Measurements from ENCODE around the gene TTC5. TPM values are rescaled to one million over a fixed set of nuclear protein-coding genes. Genes with fewer than 3 reads are reported as not detected.

The TTC5 gene
- polyA plus RNA-seq, 3 donors, result 6.2 to 18.4 (median 17.3) TPM

DNA sequence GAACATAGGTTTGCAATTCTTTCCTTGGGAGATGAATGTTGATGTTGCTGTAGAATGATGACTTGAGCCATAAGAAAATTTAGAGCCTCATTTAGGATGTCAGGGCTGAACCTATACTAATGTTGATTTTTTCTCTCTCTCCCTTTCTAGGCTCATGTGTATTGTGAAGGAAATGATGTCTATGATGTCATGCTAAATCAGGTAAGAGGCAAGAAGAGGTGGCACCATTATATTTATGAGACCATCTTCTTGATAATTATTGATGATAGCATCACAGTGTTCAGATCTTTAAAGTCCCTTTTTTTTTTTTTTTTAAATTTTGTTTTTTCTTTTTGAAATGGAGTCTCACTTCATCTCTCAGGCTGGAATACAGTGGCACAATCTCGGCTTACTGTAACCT lies 41.0 kb upstream of the TTC5 start:
- no peak overlapping the region for H3K4me3 Mint-ChIP-seq

GRCh38 chr14:20345366-20345765 lies 39.6 kb upstream of the TTC5 start:
- TF ChIP-seq CTCF (IDR thresholded peaks at IDR 0.05), result no peak
- Histone ChIP-seq H3K9me3 (replicated peaks in 1 of 2; ENCODE audit: control insufficient read depth in 1 of 2, insufficient read depth in 1 of 2, low read length in 2 of 2) (no peaks in the 10 kb centered on the region), H3K9ac (ENCODE audit: insufficient read depth, low read length, poor library complexity, severe bottlenecking) (no peak overlapping the region), H3K4me3 (replicated peaks in 1 of 3; ENCODE audit: low read depth in 2 of 3, low read length in 3 of 3) (no peak overlapping the region), H4K20me1 (ENCODE audit: insufficient read depth, low read length) (no peaks in the 10 kb centered on the region), H3K27ac (ENCODE audit: low read depth in 1 of 2, low read length in 2 of 2) (no peak overlapping the region), H3K27me3 (ENCODE audit: control insufficient read depth in 2 of 2, insufficient read depth in 2 of 2, low read length in 2 of 2) (no peaks in the 10 kb centered on the region), H3K36me3 (replicated peaks in 1 of 2; ENCODE audit: control insufficient read depth in 1 of 2, insufficient read depth in 2 of 2, low read length in 2 of 2) (peaks cover 6 to 32% of the 10 kb centered on the region in 2 donors), H3K4me2 (replicated peaks; ENCODE audit: extremely low read depth, low read length, poor library complexity, severe bottlenecking) (no peak overlapping the region), H3K4me1 (ENCODE audit: control insufficient read depth in 1 of 2, insufficient read depth in 2 of 2, low read length in 2 of 2) (peaks cover 11 to 14% of the 10 kb centered on the region in 2 donors), H3K79me2 (ENCODE audit: insufficient read depth, low read length) (peaks cover 12% of the 10 kb centered on the region), H2AFZ (ENCODE audit: insufficient read depth, low read depth, low read length, poor library complexity, severe bottlenecking) (no peak overlapping the region)
- Mint-ChIP-seq H3K4me1 (peaks cover 9% of the 10 kb centered on the region), H3K4me3 (no peak overlapping the region), H3K36me3 (peaks cover 16 to 36% of the 10 kb centered on the region in 2 donors), H3K27me3 (ENCODE audit: low read depth in 3 of 3) (peaks cover 0 to 3% (median 0%) of the 10 kb centered on the region in 3 donors), H3K27ac (peak overlapping the region in 2 of 7 donors; percentile 0 to 26), H3K9me3 (no peaks in the 10 kb centered on the region)
- DNase-seq, result no peak
- WGBS (ENCODE audit: insufficient coverage), result 100% methylated on average over 1 of the region's 1 CpG
- intact Hi-C loops (cut with micrococcal nuclease), result loop anchor here (10.0 kb wide), 1 partner anchor 109 kb away; the partner anchor contains the start of genes APEX1 (in 2 of the 2) and OSGEP (in 2 of the 2)

More for the DNA sequence above, 41.0 kb upstream of the TTC5 start:
- Mint-ChIP-seq H3K9me3 (no peaks in the 10 kb centered on the region), H3K27me3 (ENCODE audit: low read depth in 3 of 3) (peaks cover 0 to 3% (median 0%) of the 10 kb centered on the region in 3 donors), H3K36me3 (peaks cover 21 to 44% of the 10 kb centered on the region in 2 donors), H3K4me1 (peaks cover 9% of the 10 kb centered on the region), H3K27ac (peak overlapping the region in 1 of 7 donors; percentile 61)
- no peak for DNase-seq
- Histone ChIP-seq H2AFZ (ENCODE audit: insufficient read depth, low read depth, low read length, poor library complexity, severe bottlenecking) (no peak overlapping the region), H3K4me2 (replicated peaks; ENCODE audit: extremely low read depth, low read length, poor library complexity, severe bottlenecking) (no peak overlapping the region), H3K79me2 (ENCODE audit: insufficient read depth, low read length) (peaks cover 12% of the 10 kb centered on the region), H3K4me3 (replicated peaks in 1 of 3; ENCODE audit: low read depth in 2 of 3, low read length in 3 of 3) (no peak overlapping the region), H3K27ac (ENCODE audit: low read depth in 1 of 2, low read length in 2 of 2) (no peak overlapping the region), H4K20me1 (ENCODE audit: insufficient read depth, low read length) (no peaks in the 10 kb centered on the region), H3K36me3 (replicated peaks in 1 of 2; ENCODE audit: control insufficient read depth in 1 of 2, insufficient read depth in 2 of 2, low read length in 2 of 2) (peaks cover 10 to 42% of the 10 kb centered on the region in 2 donors), H3K4me1 (ENCODE audit: control insufficient read depth in 1 of 2, insufficient read depth in 2 of 2, low read length in 2 of 2) (peaks cover 11 to 14% of the 10 kb centered on the region in 2 donors), H3K9ac (ENCODE audit: insufficient read depth, low read length, poor library complexity, severe bottlenecking) (no peak overlapping the region), H3K27me3 (ENCODE audit: control insufficient read depth in 2 of 2, insufficient read depth in 2 of 2, low read length in 2 of 2) (no peaks in the 10 kb centered on the region), H3K9me3 (replicated peaks in 1 of 2; ENCODE audit: control insufficient read depth in 1 of 2, insufficient read depth in 1 of 2, low read length in 2 of 2) (no peaks in the 10 kb centered on the region)
- no peak for TF ChIP-seq CTCF (IDR thresholded peaks at IDR 0.05)
- WGBS (ENCODE audit: insufficient coverage), result 100% methylated on average over 1 of the region's 1 CpG
- intact Hi-C loops (cut with micrococcal nuclease), result loop anchor here (10.0 kb wide), 1 partner anchor 108 kb away; the partner anchor contains the start of genes APEX1 (in 2 of the 2) and OSGEP (in 2 of the 2)
